GM21528 (cell line): Measurements from ENCODE around the gene ANXA11.

Source experiments
- ATAC-seq: cut with Tn5 transposase; IDR thresholded peaks from one replicate; pipeline ENCODE4 v1.9.1; 2021; ENCODE audit warnings: mild to moderate bottlenecking, moderate library complexity; ENCODE audit not compliant: unreplicated experiment, low FRiP score

ANXA11 gene

DNA sequence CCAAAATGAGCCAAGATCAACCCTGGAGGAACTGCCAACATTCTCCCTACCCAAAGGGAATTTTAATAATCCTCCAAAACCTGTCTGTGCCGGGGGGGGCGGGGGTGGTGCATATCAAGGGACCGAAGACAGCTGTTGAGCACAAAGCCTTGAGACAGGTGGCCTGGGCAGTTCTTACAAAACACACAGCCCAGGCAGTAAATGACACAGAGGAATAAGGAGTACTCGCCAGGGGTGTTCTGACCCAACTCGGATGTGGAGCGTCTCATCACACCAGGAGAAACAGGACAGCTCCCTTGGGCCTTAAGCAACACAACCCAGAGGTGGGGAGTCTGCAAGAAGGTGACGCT, 37.2 kb downstream of the ANXA11 start:
- no peak for ATAC-seq

DNA sequence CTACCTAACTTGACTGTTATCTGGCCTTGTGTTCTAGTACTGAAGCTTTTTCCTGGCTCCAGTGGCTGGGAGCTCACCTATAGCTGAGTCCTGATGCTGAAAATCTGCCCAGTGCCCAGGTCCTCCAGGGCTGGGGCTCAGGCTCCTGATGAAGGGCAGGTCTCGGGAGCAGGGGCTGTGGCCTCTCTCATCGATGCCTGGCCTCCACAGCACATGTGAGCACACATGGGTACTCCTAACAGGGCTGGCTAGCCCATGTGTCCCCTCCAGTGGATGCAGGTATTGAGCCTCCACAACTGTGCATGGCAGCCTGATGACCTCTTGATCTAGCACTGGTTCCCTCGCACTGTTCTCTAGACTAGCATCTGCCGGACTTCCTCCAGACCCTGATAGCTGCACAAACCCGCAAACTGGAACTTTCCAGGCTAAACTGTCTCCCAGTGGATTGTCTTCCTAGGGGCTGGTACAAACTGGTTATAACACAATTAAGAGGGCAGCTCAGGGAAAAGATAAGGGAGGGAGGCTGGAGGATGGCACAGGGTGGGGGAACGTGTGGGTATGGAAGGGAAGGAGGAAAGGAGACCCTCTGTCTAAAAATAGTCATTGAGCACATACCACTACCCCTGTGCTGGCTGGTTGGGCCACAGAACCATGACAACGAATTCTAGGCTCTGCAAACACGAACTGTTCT, 37.7 kb downstream of the ANXA11 start:
- no peak for ATAC-seq

DNA sequence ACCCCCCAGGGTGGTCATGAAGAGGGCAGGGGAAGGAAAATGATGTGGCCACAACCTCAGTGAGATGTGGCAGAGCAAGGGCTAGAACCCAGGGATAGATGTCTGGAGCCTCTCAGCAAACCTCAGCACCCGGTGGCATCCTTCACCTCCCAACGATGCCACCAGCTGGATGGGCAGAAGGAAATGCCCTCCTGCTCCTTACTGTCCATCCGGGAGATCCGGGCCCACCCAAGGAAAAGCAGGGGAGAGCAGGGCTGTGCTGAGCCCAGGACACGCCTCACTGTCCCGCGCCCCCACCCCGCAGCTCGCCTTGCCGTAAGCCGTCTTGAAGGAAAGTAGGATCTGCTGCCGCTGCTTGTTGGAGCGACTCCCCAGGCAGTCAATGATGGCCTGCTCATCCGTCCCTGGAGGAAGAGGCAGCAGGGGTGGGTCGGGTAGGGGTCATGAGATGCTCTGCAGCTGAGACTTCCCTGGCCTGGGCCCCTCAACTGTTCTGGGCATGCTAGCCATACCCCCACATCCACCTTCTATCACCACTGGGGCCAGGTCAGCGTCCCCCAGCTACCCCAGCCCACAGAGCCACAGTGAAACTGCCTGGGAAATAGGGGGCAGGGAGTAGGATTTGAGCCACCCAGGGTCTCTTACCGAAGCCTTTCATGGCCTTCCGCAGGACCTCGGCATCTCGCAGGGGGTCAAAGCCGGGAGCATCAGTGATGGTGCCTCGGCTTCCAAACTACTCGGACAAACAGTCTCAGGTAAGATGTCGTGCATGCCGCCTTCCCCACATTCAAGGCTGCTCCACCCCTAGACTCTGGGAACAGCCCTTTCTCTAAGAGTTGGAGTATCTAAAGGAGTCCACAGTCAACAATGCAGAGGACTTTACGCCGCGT, 38.5 kb downstream of the ANXA11 start:
- no peak for ATAC-seq

DNA sequence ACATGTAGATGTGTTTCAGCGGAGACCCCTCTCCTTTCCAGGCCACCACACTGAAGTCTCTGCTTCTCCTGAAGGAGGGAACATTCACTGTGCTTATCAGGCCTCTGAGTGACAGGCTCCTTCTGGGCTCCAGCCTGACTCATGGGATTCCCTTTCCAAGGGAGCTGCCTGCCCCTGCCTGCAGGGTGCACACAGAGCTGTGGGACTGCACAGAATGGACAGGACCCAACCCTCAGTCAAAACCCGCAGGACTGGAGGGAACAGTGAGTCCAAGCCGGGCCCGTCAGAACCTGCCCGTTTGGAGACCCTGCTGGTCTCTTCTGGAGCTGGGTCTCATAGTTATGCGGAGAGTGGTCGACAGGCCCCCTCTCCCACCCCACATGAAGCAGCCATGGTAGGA, 40.2 kb downstream of the ANXA11 start:
- no peak for ATAC-seq

DNA sequence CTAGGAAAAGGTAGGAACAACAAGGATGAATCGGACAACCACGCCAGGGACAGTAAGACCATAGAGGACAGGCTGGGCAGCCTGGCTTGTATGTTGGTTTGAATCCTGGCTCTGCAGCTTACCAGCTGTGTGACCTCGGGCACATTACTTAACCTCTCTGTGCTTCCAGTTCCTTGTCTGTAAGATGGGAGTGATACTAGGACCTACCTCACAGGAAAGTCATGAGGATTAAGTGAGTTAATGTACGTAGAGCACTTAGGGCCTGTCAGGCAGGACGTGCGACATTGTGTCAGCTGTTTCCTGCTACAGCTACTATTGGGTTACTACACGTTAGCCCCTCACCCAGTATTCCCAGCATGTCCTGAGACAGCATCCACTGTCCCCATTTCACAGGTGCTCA, 40.7 kb downstream of the ANXA11 start:
- ATAC-seq, result no peak

DNA sequence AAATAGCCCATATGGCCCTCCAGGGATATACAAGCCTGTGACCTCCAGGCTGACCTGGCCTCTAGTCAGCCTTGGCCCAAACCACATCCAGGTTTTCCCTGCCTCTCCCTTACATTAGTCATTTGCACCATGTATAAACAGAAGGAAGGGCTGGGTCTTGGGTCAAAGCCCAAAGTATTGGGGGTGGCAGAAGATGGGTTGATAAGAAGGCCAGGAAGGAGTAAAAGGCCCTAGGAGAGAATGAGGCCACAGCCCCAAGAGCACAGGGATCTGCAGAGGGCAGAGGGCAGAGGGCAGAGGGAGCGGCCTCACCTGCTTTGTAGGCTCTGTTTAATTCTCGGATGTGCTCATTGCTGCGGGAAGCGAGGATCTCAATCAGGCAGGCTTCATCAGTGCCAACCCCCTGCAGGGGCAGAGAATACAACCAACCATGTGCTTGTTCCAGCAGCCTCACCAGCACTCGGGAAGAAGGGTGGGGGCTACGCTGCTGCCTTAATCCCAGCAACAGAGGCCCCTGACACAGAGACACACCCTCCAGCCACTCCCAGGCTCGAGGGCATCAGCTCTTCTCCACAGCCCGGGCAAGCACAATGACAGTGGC, 41.5 kb downstream of the ANXA11 start:
- ATAC-seq, result no peak

DNA sequence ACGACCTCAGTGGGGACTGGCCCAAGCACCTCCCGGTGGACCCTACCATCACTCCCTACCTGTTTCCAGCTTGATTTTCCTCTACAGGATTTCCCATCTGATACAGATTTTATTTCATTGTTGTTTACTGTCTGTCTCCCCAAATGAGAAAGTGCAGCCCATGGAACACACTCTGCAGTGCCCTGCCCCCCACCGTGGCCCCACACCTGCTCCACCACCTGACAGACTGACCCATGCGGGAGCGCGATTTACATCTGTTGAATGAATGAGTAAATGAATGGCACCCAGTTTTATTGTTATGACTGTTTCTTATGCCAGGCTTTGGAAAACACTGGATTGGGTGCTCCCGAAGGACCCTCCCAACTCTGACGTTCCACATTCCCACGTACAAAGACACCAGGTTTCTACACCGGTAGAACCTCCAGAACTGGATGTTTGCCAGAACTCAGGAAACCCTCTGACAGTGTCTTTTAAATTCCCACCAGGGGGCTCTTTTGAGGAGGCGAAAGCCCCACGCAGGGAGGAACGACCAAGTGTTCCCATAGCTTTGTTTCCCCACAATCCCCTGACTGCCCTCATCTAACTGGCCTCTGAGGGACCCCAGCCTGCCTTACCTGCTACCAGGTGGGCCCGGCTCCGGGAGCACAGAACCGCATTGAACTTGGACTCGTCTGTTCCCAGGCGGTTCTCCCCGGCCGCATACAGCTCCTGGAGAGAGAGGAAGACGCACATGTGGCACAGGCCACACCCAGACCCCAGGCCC, 43.8 kb downstream of the ANXA11 start:
- ATAC-seq, result no peak

DNA sequence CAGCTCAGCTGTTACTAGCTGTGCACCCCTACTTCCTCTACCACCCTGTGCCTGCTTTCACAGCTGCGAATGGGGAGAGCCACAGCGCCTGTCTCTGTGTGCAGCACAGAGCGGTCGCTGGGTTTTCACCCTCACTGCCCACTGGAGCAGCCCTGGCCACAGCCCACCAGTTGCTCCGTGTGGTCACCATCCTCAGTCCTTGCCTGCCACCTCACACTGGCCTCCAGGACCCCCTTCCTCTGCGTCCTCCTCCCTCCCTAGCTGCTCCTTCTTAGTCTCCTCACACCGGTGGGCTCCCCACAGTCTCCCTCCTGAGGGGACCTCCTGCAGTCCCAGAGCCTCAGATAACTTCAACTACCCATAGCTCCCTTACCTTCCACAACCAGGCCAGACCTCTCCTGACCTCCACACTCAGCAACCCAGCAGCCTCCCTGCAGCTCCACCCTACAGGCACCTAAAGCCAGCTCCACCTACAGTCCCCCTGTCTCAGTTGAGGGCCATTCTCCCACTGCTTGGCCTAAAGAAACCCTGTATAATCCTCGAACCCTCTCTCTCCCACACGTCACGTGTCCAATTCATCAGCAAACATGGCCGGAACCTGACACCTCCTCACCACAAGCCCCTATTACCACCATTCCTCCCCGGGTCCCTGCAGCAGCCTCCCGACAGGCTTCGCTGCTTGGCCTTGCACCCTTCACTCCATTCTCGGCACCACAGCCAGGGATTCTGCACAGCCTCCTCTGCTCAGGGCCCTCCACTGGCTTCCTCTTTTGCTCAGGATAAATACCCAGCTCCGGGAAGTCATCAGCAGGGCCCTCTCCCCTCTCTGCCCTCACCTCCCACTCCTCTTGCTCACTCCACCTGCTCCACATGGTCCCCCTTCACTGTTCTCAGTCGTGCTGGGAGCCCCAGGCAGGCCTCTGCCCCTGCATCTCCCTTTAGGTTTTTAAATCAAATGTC, 44.7 kb downstream of the ANXA11 start:
- ATAC-seq, result no peak

DNA sequence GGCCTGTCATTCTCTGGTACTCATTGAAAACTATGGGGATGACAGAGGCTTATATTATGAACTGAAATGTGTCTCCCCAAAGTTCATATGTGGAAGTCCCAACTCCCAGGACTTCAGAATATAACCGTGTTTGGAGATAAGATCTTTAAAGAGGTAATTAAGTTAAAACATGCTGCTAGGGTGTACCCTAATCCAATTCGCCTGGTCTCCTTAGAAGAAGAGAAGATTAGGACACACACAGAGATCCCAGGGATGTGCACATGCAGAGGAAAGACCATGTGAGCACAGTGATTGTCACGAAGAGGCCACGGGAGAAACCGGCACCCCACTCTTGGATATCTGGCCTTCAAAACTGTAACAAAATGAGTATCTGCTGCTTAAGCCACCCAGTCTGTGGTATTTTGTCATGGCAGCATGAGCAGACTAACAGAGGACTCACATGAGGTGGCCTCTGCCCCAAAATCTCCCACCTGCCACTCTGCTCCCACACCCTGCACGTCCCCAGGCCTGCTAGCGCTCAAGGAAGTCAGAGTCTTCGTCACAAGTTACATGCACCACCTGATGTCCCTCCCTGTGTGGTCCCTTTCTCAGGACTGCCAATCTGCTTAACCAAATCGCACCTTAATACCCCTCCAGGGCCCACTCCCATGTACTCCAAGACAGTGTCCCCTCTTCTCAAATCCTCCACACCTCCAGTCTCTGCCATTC, 46.0 kb downstream of the ANXA11 start:
- ATAC-seq, result no peak

DNA sequence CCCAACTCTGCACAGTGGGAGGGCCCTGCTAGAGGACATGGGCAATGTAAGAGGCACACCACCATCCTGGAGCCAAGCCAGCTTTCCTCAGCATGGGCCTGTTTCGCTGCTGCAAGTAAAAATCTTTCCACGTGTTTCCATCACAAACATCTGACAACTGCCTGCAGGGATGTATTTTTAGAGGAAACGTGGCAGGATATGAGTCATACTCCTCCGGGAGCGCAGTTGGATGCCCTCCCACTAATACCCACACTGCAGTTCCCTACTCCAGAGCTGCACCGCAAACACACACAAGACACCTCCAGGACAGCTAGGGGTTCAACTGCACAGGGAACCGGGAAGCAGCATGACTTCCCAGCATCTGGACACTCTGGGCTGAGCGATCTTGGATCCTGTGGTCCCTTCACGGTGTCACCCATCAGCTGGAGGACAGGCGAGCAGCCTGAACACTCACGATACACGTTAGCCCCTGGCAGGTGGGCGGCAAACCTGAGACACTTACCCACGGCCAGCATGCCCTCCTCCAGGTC, 46.7 kb downstream of the ANXA11 start:
- ATAC-seq, result no peak

DNA sequence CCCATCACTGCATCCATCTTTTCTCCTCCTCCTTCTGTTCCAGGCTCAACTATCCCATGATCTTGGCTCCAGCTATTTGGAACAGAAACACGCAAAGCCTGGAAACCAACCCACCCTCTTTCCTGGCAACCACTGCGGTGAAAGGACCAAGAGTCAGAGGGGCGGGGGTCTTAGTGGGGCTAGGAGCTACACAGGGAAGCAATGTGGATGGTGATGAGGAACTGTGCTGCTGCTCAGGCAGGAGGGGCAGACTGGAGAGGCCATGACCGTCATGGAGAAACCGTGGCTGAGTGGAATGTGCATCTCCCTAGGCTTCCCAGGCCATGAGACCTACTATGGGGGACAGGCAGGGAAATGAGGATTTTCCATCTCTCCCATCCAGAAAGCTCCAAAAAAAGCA, 47.2 kb downstream of the ANXA11 start:
- ATAC-seq, result no peak

DNA sequence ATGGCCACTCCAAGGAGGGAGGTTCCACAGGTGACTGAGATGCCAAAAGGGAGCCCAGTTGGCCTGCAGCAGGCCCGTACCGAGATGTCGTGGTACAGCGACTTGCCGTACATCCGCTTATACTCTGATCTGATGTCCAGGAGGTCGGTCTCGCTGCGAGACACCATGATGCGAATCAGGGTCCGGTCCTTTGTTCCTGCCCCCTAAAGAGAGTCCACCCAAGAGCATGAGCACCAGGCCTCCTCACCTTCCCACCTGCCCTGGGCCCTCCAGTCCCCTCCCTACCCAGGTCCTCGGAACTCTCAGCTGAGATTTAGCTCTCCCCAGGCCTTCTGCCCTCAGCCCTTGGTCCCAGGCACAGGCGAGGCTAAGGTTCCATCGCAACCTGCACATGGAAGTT, 47.8 kb downstream of the ANXA11 start:
- ATAC-seq, result no peak

DNA sequence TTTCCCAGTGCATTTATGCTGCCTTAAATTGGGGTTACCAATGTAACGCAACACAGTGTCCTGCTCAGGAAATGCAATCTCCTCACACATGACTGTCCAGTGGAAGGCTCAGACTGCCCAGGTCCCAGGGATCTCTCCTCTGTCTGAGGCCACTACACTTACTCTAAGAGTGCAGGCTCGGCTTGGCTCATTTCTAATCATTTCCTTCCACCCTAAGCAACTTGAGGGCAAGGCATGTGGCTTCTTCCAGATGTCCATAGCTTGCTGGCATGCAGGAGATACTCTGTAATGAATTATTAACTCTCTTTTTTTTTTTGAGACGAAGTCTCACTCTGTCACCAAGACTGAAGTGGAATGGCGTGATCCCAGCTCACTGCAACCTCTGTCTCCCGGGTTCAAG, 49.1 kb downstream of the ANXA11 start:
- no peak for ATAC-seq

DNA sequence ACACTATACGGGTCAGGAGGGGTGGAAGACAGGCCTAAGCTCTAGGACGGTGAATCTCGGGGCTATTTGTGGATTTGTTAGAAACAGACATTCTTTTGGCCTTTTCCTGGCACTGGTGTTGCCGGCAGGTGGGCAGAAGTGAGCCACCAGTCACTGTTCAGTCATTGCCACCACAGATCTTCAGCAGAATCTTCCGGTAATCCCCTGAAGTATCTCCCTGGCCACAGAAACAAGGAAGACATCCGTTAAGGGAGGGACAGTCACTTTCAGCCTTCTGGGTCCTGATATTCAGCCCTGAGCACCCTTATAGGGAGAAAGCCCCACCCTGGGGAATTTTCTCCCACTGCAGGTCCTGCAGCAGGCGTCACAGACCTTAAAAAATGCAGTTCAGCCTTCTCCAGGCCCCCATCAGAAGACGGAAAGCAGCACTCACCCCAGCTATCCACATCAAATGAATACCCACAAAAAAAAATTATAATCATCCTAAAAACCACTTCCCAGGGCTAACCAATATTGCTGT, 49.6 kb downstream of the ANXA11 start:
- ATAC-seq, result no peak

DNA sequence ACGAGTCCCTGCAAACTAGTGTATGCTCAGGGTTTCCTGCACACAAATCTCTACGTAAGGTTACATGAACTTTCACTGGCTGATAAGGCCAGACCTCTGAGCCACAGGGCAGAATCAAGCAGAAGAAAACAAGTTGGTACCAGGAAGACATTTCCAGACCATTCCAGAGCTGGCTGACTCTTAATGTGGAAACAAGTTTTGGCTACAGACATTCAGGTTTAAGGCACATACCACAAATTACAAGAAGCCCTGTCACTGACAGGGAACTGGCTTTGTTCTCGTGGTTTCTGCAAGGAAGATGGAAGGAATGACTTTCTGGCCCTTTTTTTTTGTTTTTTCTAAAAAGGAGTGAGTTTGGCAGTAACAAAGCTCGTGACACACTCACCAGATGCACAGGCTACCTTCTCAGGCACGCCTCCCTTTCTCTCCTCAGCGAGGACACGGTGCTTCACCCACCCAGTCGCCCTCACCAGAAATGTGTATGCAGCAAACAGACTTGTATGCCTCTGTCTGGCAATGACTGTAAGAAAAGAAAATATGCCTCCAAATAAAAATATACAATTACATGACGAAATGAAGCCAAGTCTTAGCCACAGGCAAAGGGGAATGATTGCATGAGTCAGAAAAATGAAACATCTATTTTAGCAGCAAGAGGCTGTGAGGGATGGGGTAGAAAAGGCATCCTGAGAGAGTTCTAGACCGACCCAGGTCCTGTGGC, 50.2 kb downstream of the ANXA11 start:
- no peak for ATAC-seq

DNA sequence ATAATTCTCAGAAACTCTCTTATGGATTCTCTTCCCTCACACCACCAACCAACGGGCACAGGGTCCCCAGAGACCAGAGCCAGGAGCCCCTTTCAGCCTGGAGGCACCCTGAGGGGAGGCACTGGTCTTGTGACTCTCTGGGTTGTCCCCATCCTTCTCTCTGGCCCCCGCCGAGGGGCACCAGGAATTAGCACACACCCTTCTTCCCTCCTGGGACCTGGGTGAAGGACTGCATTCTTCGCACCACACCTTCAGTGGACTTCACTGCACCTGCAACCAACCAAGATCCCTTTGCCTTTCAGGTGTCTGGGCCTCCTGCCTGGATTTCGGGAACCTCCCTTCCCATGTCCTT, 50.7 kb downstream of the ANXA11 start:
- no peak for ATAC-seq

DNA sequence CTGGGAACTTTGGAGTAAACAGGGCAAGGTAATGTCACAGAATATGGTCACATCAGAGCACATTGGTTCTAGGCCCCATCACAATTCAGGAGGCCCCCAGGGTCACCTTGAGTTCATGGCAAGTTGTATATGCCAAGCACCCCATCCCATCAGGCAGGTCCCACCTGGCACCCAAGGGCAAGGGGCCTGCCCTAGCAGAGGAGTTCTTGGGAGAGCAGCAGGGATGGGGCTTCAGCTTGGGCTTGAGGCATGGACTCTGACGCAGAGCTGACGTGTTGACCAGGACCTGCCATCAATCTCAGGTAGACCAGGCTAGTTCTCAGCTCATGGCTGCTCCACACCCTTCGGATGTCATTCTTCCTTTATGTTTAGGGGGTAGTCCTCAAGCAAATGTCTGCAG, 51.9 kb downstream of the ANXA11 start:
- no peak for ATAC-seq

DNA sequence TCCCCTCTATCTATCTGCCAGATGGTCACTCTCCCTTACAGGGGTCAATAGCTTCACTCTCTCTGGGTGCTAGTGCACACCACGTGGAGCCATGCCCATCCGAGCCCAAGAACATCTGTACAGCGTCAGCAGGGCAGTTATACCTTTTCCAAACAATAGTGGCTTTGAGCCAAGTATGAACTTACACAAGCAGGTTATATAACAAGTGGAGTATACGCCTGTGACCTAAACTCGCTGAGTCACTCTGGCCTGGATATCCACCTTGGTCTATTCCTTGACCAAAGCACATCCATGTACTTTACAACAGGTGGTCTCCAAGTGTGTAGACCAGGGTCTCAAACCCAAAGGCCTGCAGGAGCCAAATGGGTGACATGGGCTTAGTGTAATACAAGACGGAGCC, 52.5 kb downstream of the ANXA11 start:
- ATAC-seq, result no peak
